HG03039 (cell line): ENCODE measurements around the gene LYPD8.

Experiments used
- ATAC-seq: cut with Tn5 transposase; IDR thresholded peaks from one replicate; pipeline ENCODE4 v1.9.1; 2021; ENCODE audit warnings: mild to moderate bottlenecking, moderate library complexity; ENCODE audit not compliant: unreplicated experiment

The LYPD8 gene

DNA sequence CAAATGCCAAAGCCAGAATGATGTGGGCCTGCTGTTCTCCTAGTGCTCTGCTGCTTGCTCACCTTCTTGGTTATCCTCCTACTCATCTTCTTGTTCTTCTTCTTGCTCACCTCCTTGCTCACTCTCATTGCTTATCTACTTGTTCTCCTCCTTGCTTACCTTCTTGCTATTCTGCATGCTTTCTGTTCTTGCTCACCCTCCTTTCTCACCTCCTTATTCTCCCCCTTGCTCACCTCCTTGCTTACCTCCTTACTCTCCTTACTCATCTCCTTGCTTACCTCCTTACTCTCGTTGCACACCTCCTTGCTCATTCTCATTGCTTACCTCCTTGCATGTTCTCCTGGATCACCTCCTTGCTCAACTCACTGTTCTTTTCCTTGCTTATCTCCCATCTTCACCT, 52.8 kb downstream of the LYPD8 start, which contains the start of gene OR14I1:
Gene OR14I1, minus strand, starts transcription at position 53 of the 400 bp plus-strand sequence.
- ATAC-seq, result no peak

DNA sequence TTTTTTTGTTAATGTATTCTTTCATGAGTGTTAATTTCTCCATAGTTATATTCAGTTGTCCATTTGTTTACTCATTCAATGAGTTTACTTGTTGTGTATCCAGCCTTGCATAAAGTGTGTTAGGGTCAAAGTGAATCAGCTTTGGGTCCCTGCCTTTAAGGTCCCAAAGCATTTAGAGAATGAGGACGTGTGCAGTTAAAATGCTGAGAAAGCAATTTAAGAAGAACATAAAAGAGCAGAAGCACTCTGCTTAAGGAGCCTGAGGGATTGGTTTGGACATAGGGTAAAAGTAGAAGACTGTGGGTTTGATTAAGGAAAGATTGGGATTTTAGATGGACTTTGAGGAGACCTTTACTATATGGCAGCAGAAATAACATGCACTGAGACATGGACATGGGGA, 56.5 kb downstream of the LYPD8 start:
- no peak for ATAC-seq

DNA sequence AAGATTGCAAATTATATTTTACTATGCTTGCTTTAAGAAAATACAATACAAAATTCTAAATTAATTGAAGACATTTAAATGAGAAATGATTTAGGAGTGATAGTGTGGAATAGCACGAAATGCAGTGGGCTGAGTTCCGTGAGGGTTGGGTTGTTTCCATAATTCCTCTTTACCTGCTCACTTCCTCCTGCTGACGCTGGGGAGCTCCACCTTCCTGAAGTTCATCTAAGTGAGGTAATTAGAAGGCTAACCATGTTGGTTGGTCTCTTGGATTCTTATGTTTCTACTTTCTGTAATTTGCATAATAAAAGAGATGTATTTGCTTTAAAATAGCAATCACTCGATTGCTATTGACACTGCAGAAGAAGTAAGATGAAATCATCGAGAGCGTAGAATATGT, 57.7 kb downstream of the LYPD8 start:
- ATAC-seq, result no peak

DNA sequence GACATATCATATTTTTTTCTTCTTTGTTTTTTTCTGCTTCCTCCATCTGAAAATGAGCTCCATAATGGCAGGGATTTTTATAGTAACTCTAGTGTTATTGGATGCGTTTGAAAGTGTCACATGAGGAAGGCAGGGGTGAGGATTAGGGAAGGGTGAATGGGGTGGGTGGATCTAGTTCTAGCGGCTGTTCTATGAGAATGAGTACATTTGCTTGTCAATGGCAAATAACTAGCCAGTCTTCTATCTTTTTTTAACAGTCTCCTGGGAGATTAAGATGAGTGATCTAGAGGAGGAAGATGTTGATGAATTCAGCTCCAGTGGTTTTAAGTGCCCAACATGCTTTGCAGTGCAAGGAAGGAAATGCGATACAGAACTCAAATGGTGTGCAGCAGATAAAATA, 58.8 kb downstream of the LYPD8 start:
- ATAC-seq, result no peak

DNA sequence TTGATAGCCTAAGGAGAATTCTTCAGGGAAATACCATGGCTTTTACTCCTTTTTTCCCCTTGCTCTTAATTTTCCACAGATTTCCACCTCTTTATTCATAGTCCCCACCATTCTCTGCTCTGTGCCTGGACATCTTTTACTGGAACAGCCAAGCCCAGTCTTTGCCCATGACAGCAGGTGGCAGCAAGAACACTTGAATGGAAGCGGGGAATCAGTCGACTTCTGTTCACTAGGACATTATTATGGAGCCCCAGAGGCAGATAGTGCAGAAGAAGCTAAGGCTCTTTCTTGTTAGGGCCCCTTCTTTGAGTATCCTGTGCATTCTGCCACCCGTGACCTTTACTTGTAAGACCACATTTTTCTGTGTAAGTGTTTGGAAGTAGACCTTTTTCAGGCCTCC, 59.3 kb downstream of the LYPD8 start:
- no peak for ATAC-seq

DNA sequence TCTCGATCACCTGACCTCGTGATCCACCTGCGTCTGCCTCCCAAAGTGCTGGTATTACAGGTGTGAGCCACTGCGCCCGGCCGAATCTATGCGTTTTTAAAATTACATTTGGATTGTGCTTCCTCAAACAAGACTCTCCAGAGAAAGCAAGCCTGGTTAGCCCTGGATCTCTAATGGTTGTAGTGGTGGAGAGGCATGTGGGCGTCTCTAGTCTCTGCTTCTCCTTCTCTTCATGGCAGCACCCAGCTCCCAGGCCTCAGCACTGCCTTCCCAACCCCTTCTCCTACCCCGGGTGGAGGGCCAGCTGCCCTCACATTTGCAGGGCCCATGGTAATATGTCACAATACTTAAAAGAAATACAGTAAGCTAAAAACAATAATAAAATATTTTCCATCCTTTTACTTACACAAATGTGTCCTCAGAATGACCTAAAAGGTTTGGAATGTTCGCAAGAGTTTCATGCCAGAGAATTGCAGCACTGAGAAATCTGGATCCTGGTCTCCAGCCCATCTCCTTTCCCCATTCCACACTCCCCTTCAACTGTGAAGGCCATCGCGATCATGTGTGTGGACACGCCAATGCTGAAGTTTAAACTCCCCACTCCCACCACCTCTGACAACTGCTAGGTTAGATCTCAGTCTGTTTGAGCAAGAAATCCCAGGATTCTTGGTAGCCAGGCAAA, 60.0 kb downstream of the LYPD8 start:
- no peak for ATAC-seq

DNA sequence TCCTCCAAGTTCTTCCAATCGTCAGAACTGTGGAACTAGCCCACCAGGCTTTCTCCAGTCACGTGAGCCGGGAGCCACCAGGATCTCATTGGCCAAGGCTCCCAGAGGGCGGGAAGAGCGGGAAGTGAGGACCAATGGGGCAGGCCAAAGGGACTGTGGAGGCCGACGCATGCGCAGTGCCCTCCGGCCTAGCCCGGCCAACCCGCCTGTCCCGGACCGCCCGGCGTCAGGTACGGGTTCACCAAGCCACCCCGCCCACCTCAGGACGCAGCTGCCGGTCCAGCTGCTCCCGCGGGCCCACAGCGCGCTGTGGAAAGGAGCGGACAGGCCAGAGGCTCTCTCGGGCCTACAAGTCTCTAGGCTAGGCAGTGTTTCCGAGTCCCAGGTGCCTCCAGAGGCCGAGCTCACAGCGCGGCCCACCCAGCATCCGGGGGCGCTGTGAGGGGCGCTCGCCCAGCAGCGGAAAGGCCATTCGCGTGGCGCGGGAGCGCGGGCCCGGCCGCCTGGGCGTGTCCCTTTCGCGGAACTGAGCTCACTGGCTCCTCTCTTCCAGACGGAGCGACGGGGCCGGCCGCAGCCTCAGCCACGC, 63.9 kb downstream of the LYPD8 start:
- ATAC-seq, result no peak
